Testis (tissue), 2 donors: Measurements from ENCODE around the gene DZIP1L.

Source experiments
- CTCF ChIP-seq, 3 experiments: fragments of 450-650 bp in 2 of 3; fragments of 200-600 bp in 1 of 3; sonication (generic) in 1 of 3; IDR thresholded peaks; one replicate each; pipeline ENCODE4 v1.5.1; 2016 to 2019; ENCODE audit warnings: antibody characterized with exemption in 3 of 3, mild to moderate bottlenecking in 2 of 3, moderate library complexity in 1 of 3
- POLR2A ChIP-seq: fragments of 450-650 bp; IDR thresholded peaks from one replicate; pipeline ENCODE4 v1.6.1; 2017; ENCODE audit warnings: antibody characterized with exemption, mild to moderate bottlenecking, moderate library complexity

DNA sequence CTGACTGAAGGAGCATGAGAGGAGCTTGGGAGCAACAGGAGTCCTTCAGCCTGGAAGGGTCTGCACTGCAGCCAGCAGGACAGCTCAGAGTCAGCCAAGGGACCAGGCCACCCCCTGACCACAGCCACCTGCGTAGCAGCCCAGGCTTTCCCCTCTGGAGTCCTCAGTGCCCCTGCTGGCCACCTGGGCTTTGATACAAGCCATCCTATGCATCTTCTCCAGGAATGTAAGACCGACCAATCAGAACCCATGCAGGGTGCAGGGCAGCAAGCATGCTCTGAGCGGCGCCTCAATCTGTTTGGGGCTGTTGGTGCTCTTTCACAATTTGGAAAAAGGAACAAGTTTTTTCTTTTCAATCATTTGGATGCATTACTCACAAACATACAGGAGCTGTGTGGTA lies 52.0 kb downstream of the DZIP1L start:
- TF ChIP-seq CTCF (IDR thresholded peaks at IDR 0.05), result no peak
- TF ChIP-seq POLR2A, result no peak
